GM12875 (cell line): ENCODE data around the gene DAZAP2.
"Not testable (repeated sequence)": the region's sequence is repeated elsewhere in the genome, so short reads cannot be mapped to it uniquely, and the experiment has no call there.

Experiments
- H3K4me3 ChIP-seq: one replicate; pipeline ENCODE4 v1.5.1; 2011; ENCODE audit warnings: low read depth, low read length, control low read depth
- TF ChIP-seq, protein P1 (sequence below): IDR thresholded peaks from 2 replicates; pipeline ENCODE4 v1.5.1; 2011; ENCODE audit warnings: low read depth, mild to moderate bottlenecking, control low read depth, inconsistent platforms, low read length, moderate library complexity, borderline replicate concordance; ENCODE audit not compliant: insufficient read depth

DAZAP2 gene

DNA sequence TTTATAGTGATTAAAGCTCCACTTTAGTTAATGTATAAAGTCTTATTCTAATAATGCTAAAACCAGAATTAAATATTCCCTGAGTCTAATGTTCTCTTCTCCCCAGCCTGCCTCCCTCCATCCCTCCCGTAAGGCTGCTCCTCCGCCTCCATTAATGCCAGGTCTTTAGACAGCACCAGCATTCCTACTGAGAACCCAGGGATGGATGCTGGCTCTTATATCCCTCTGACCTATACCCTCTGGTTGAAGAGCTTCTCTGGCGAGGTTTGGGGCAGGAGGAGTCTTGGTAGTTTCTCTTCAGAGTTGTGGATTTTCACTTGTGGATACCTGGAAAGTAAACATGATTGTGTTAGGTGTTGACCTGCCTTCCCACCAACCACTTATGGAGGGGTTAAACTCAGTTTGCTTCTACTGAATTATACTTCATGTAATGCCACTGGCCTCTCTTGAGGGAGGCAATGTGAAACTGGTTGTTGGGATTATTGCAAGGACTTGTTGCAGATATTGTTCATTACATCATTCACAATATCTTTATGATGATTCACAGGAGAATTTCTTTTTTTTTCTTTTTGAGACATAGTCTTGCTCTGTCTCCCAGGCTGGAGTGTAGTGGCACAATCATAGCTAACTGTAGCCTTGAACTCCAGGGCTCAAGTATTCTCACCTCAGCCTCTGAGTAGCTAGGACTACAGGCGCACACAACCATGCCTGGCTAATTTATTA is 42.7 kb downstream of the DAZAP2 start:
- TF ChIP-seq, protein P1, sequence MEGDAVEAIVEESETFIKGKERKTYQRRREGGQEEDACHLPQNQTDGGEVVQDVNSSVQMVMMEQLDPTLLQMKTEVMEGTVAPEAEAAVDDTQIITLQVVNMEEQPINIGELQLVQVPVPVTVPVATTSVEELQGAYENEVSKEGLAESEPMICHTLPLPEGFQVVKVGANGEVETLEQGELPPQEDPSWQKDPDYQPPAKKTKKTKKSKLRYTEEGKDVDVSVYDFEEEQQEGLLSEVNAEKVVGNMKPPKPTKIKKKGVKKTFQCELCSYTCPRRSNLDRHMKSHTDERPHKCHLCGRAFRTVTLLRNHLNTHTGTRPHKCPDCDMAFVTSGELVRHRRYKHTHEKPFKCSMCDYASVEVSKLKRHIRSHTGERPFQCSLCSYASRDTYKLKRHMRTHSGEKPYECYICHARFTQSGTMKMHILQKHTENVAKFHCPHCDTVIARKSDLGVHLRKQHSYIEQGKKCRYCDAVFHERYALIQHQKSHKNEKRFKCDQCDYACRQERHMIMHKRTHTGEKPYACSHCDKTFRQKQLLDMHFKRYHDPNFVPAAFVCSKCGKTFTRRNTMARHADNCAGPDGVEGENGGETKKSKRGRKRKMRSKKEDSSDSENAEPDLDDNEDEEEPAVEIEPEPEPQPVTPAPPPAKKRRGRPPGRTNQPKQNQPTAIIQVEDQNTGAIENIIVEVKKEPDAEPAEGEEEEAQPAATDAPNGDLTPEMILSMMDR, result no peak
- no peak overlapping the region for H3K4me3 ChIP-seq

DNA sequence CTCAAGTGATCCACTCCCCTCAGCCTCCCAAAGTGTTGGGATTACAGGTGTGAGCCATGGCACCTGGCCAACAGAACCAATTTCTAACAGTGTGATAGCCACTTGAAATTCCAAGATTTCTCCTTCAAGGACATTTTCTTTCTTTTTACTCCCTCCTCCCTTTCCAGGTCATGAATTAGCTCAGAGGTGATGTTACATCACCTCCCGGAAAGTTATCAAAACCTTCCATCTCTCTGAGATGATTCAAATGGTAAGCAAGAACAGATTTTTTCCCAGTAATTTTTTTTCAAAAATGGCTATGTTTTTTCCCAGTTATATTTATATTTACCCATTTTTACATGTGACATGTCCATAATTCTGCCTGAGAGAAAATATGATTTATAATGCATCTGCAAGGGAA is 47.2 kb downstream of the DAZAP2 start:
- TF ChIP-seq, protein P1, result no peak
- no peak overlapping the region for H3K4me3 ChIP-seq

GRCh38 chr12:51291603-51292513 is 53.2 kb downstream of the DAZAP2 start:
- not testable (repeated sequence) for H3K4me3 ChIP-seq
- TF ChIP-seq, protein P1, result peak; percentile 26; the same call in 1 of the 2 replicates
